OCI-LY7 (cell line): ENCODE results near the gene CBFA2T2.

Source experiments
- CTCF ChIP-seq: fragments of 200-600 bp; sonication (generic); conservative IDR thresholded peaks from 2 replicates; pipeline ENCODE4 v1.5.1; 2014; ENCODE audit warnings: mild to moderate bottlenecking, antibody characterized with exemption, low read length, moderate library complexity, mixed read lengths
- EZH2phosphoT487 ChIP-seq: fragments of 200-600 bp; sonication (generic); IDR thresholded peaks from 2 replicates; pipeline ENCODE4 v1.6.1; 2018; ENCODE audit warnings: low read depth, borderline replicate concordance, mild to moderate bottlenecking, mixed run types, antibody characterized with exemption, low read length, moderate library complexity, mixed read lengths

GRCh38 chr20:33669873-33670640, 180.2 kb downstream of the CBFA2T2 start:
- TF ChIP-seq CTCF (no peak), EZH2phosphoT487 (no peak)
